NCI-H146 treated with DMSO at 0.1 percent for 48 hours (cell line): ENCODE data around the gene CDK2AP2.
"Not testable (repeated sequence)": the region's sequence is repeated elsewhere in the genome, so short reads cannot be mapped to it uniquely, and the experiment has no call there.

ENCODE experiments used
- DNase-seq: peaks from one replicate; lab custom pipeline; 2025; ENCODE audit not compliant: unreplicated experiment; lab: John Stamatoyannopoulos, UW

The CDK2AP2 gene

DNA sequence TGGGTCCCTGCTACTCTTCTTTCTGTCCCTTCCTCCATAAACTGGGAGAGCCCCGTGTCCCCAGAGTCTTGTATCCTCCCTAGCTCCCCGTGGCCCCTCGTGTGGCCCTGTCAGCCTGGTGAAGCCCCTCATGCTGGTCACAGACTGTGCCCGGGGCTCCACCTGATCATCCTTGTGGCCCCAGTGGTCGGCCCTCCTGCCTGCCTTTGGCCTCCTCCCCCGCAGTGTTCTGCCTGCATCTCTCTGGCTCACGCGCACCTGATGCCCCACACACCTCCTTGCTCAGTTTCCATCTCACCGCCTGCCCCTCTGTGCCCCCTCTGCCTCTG lies 16.5 kb upstream of the CDK2AP2 start:
- no peak for DNase-seq

DNA sequence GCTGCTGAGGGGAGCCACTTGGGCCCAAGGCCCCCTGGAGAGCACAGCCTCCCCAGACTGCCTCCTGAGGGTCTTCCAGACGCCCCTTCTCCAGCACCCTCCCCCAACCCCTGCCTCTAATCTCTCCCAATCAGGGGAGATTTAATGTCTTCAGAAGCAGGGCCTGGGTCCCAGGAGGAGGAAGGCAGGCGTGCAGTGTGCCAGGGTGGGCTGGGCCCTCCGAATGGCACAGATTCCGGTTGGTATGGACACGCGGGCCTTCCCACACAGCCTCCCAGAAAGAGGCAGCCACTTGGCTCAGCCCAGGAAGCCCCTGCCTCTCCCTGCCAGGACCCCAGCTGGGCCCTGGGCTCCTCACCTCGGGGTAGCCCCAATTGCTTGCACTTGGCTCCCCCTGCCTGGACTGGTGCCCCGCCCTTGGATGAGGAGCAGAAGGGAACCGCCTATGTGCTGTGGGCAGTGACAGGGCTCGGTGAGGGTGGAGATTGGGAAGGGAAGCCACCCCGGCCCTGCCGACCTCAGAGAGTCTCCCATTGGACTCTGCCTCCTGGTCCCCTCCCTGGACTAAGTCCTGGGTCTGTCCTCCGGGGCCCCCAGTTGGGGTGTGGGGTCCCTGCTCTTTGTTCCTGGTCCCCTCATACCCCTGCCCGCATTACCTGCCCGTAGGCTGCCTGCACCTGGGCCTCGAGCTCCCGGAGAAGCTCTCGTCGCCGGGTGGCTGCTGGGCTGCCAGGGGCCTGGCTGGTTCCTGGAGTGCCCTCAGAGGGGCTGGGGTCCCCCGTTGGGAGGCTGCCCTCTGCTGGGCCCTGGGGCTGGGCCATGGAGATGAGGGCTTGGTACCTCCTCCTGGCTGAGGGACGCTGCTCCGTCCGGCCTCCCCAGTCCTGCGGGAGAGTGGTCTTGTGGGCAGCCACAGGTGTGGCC lies 15.9 kb upstream of the CDK2AP2 start:
- DNase-seq = no peak

DNA sequence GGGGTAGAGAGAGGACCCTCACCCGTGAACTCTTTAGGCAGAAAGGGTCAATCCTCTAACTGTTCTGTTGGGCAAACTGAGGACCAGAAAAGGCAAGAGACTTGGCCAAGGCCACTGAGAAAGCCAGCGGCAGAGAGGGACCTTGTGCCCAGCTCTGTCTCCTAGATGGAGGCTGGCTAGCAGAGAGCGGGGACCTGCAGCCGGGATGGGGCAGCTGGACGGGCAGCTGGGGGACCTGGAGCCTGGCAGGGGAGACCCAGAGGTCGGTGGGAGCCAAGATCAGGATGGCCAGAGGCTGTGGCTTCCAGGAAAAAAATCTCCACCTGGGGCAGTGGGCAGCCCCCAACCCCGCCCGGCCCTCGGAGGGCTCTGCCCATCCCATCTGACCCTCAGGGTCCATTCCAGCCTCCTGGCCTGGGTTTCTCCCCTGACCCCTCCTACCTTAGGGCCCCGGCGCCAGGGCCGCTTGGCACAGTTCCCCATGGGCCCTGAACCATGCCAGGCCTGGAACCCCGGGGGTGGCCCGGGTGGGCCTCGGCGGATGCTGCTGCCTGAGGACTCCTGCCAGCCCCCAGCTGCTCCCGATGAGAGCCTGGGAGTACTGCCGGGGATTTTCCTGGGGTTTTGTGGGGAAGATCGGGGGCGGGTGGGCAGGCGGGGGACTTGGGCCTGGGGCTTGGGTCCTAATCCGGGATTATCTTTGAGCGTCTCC lies 15.0 kb upstream of the CDK2AP2 start, which contains the start of gene CABP2:
Gene CABP2 (minus strand): TSS at position 603 of the 712 bp plus-strand sequence. CDS start 120 bp downstream, at position 483.
- DNase-seq = no peak

DNA sequence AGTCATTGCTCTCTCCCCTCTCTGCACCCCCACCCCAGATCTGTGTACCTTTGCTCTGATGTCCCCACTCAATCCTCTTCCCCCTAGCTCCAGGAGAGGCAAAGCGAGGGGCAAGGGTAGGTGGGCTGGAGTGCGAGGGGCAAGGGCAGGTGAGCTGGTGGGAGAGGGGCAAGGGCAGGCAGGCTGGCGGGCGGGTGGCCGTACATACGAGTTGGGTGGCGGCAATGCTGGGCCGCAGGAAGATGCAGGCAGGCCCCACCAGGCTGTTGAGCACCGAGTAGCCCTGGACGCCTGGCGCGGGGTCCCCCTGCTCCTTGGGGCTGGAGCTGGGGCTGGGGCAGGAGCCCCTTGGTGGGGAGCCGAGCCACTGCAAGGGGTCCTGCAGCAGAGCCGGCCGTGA lies 14.4 kb upstream of the CDK2AP2 start:
- no peak for DNase-seq

DNA sequence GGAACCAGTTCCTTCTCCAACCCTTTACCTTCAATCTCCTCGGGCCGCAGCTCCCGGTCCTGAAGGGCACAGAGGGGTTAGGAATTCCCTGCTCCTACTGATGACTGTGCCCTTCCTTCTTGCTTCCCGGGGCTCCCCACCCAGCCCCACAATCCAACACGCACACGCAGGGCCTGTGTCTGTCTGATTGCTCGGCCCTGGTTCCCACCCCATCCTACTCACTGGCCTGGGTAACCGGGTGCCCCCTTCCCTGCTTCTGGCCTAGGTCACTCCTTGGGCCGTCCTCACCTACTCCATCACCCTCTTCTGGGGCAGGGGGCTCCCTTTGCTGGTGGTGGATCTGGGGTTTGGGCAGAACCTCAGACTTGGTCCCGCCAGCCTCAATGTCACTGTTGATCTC lies 14.0 kb upstream of the CDK2AP2 start:
- DNase-seq = no peak

- no peak for DNase-seq
Measured at GRCh38 chr11:67520856-67521824, 13.2 kb upstream of the CDK2AP2 start.

- no peak for DNase-seq
Measured at GRCh38 chr11:67519726-67520125, 11.8 kb upstream of the CDK2AP2 start.

DNA sequence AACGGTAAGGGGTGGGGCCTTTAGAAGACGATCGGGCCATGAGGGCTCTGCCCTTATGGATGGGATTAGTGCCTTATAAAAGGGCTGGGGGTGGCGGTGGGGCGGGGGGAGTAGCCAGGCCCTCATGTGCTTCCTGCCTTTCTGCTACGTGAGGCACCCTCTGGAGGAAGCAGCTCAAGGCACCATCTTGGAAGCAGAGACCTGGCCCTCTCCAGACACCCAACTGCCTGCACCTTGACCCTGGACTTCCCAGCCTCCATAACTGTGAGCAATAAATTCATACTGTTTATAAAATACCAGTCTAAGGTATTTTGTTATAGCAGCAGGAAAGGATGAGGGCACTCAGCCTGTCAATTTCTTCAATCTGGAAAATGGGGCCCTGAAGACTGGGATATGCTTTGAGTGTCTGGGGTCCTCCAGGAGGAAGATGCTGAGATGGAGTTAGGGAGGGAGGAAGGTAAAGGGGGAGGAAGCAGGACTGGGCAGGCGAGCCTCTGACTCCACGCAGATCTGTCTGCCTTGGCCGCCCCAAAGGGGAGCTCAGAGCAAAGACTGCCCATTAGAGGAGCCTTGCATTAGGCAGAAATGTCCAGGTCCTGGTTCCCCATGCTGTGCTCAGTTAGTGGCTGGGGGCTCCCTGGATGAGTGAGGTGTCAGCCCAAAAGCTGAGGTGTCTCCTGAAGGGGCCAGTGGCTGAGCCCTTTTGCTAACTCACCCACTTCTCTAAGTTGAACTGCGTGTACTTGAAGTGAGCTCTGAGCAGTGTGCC lies 10.0 kb upstream of the CDK2AP2 start:
- no peak for DNase-seq

DNA sequence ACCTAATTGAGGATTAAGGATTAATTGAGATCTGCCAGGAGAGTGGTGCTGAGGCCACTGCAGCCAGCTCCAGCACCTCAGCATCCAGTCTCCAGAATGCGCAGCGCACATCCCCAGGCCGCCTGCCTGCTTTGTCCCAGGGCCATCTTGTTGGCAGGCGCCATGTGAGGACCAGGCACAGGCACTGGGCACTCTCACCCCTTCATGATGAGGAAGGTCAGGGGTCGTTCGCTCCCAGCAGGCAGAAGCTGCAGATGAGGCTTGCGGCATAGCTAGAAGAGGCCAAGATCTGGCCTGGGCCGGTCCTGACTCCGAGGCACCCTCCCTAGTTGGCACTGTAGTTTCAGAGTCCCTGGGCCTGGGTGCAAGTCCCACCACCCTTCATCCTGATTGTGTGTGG lies 8.8 kb upstream of the CDK2AP2 start:
- DNase-seq = no peak

GRCh38 chr11:67514116-67514515 lies 6.2 kb upstream of the CDK2AP2 start:
- no peak for DNase-seq

DNA sequence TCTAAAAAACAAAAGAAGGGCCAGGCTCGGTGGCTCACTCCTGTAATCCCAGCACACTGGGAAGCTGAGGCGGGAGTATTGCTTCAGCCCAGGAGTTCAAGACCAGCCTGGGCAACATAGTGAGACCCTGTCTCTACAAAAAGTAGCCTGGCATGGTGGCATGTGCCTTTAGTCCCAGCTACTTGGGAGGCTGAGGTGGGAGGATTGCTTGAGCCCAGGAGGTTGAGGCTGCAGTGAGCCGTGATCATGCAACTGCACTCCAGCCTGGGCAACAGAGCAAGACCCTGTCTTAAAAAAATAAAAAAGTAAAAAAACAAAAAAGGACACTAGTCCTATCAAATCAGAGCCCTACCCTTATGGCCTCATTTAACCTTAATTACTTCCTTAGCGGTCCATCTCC lies 3.6 kb upstream of the CDK2AP2 start:
- not testable (repeated sequence) for DNase-seq

DNA sequence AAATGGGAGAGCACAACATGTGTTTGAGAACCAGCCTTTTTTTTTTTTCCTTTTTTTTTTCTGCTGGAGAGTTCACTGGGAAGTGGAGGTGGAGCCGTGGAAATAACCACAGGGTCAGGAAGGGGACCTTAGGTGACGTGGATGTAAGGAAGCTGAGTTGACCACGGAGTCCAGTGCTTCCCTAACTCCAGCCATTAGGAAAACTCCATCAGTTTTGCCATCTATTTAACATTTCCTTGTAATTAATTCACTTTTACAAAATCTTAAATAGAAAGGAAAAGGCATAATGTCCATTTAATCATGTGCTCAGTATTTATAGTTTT lies 2.0 kb upstream of the CDK2AP2 start:
- DNase-seq = no peak

GRCh38 chr11:67508486-67509121 lies 642 bp upstream of the CDK2AP2 start:
- DNase-seq = peak; percentile 98

GRCh38 chr11:67507242-67507863 lies 609 bp downstream of the CDK2AP2 start:
- no peak for DNase-seq

GRCh38 chr11:67506426-67507051 lies 1.4 kb downstream of the CDK2AP2 start:
- DNase-seq = no peak

DNA sequence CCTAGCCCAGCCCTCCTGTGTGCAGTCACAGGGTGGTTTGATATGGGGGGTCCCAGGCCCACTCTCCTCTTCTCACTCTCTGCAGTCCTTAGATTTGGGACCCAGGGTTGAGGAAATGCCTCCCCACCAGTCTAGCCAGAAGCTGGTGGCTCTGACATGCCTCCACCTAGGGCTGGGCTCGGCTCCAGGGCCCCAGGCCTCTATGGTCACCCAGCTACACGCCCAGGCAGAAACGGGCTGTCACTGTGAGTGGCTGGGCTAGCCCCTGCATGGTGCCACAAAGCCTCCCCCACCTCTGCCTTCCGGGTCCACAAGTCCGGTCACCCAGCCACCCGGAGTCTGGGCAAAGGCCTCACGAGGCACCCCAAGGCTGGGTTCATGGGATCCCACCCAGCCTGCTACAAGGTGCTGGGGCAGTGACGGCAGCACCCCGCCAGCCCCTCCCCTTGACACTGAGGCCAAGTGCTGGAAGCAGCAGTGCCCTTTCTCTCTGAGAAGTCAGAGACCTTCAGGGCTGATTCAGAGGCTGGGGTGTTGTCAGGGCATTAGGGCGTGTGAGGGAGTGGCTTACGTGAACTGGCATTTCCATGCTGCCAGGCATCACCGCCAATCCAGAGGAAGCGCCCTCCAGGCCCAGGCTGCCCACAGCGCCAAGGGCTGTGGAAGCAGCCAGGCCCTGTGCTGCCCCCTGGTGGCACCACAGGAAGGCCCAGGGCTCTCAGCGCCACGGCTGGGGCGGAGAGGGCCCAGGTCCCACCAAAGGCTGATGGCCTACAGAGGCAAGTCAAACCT lies 2.2 kb downstream of the CDK2AP2 start:
- DNase-seq = peak; percentile 50

DNA sequence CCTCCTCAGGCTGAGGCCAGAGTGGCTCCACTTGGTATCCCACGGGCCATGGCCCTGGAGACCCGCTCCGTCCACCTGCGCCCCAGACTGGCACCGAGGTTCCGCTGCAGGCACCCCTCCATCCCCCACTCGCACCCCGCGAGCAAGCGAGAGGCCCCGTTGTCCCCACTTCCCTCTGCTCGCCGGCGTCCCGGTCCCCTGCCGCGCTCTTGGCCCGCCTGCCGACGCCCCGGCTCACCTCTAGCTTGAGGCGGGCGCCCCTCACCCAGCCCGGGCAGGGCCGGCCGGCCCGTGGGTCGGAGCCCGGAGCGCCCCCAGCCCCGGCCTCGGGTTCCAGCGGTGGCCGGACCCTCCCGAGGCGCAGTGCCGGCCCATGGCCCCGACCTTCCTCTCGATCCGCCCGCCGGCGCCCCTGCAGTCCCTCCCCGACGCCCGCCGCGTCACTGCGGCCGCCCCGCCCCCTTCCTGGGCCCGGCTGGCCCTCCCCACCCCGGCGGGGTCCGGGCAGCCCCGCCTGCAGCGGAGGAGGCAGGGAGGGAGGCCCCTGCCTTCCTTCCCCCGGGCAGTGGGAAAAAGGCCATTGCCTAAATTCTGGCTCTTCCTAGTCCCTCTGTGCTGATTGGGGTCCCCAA lies 2.9 kb downstream of the CDK2AP2 start, which contains the start of gene PITPNM1:
Gene PITPNM1 (minus strand): TSS at position 414 of the 632 bp plus-strand sequence. CDS start 1,183 bp downstream, outside the sequence.
- peak; percentile 63 for DNase-seq
